Amniotic stem cell (primary cell): ENCODE data around the gene FAM111A.

ENCODE experiments used
- DNase-seq: peaks from one replicate; lab custom pipeline; 2025; lab: John Stamatoyannopoulos, UW

The FAM111A gene

GRCh38 chr11:59200423-59200746 lies 57.7 kb downstream of the FAM111A start:
- DNase-seq: no peak

GRCh38 chr11:59201353-59201752 lies 58.7 kb downstream of the FAM111A start:
- DNase-seq: no peak
